Measurements from ENCODE around the gene ADAMTS5. TPM values are rescaled to one million over a fixed set of nuclear protein-coding genes. Genes with fewer than 3 reads are reported as not detected.

The ADAMTS5 gene
- total and polyA plus RNA-seq, 4 experiments from 2014 or later: not detected

GRCh38 chr21:26884436-26884835, 82.5 kb downstream of the ADAMTS5 start:
- H3K27me3 ChIP-seq (ENCODE audit: insufficient read depth, low read length): no peaks in the 10 kb centered on the region
- no peak overlapping the region for H3K4me3 Mint-ChIP-seq
- H3K4me3 ChIP-seq (ENCODE audit: low read length in 2 of 2): no peak overlapping the region
- H3K27me3 Mint-ChIP-seq: peaks cover 0 to 3% of the 10 kb centered on the region in 2 donors
- no peaks in the 10 kb centered on the region for H3K36me3 Mint-ChIP-seq
- ChIA-PET CTCF (ENCODE audit: partially characterized antibody) (no interaction called here), POLR2A (ENCODE audit: partially characterized antibody) (no interaction called here)
- intact Hi-C loops (cut with micrococcal nuclease): no loop called here
- no peak for DNase-seq
- no peaks in the 10 kb centered on the region for H3K9me3 ChIP-seq (ENCODE audit: control insufficient read depth in 1 of 2, low read length in 2 of 2)
- no peak overlapping the region for H3K27ac Mint-ChIP-seq
- no peaks in the 10 kb centered on the region for H3K4me1 Mint-ChIP-seq
- H3K36me3 ChIP-seq (ENCODE audit: insufficient read depth, low read length): no peaks in the 10 kb centered on the region
- H3K9me3 Mint-ChIP-seq: no peaks in the 10 kb centered on the region
- no peaks in the 10 kb centered on the region for H3K4me1 ChIP-seq (ENCODE audit: insufficient read depth, low read length)
- H3K27ac ChIP-seq (ENCODE audit: low read depth, low read length): no peak overlapping the region

DNA sequence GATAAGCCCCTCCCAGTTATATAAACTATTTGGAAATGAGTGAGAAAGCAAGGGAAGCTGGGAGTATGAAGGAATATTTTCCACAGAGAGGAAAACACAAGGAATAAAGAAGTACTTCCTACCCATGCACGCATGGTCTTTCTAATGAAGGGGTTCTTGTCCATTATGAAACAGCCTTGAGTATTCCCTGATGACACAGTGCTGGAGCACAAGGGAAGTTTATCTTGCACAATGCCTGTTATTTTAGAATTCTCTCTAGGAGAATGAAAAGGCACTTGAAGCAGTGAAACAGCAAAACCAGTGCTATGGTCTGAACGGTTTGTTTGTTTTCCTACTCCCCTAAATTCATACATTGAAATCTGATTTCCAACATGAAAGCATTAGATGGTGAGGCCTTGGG, 83.1 kb downstream of the ADAMTS5 start:
- Mint-ChIP-seq H3K9me3 (no peaks in the 10 kb centered on the region), H3K27me3 (peaks cover 0 to 3% of the 10 kb centered on the region in 2 donors), H3K36me3 (no peaks in the 10 kb centered on the region), H3K4me1 (no peaks in the 10 kb centered on the region), H3K4me3 (no peak overlapping the region), H3K27ac (no peak overlapping the region)
- ChIA-PET CTCF (ENCODE audit: partially characterized antibody) (no interaction called here), POLR2A (ENCODE audit: partially characterized antibody) (no interaction called here)
- no peak for DNase-seq
- H3K9me3 ChIP-seq (ENCODE audit: control insufficient read depth in 1 of 2, low read length in 2 of 2): no peaks in the 10 kb centered on the region
- H3K4me1 ChIP-seq (ENCODE audit: insufficient read depth, low read length): no peaks in the 10 kb centered on the region
- no peaks in the 10 kb centered on the region for H3K36me3 ChIP-seq (ENCODE audit: insufficient read depth, low read length)
- H3K27ac ChIP-seq (ENCODE audit: low read depth, low read length): no peak overlapping the region
- intact Hi-C loops (cut with micrococcal nuclease): no loop called here
- no peaks in the 10 kb centered on the region for H3K27me3 ChIP-seq (ENCODE audit: insufficient read depth, low read length)
- no peak overlapping the region for H3K4me3 ChIP-seq (ENCODE audit: low read length in 2 of 2)

- no peak overlapping the region for H3K4me3 Mint-ChIP-seq
- intact Hi-C loops (cut with micrococcal nuclease): no loop called here
- Histone ChIP-seq H3K4me3 (ENCODE audit: low read length in 2 of 2) (no peak overlapping the region), H3K9me3 (ENCODE audit: control insufficient read depth in 1 of 2, low read length in 2 of 2) (no peaks in the 10 kb centered on the region), H3K4me1 (ENCODE audit: insufficient read depth, low read length) (no peaks in the 10 kb centered on the region), H3K27me3 (ENCODE audit: insufficient read depth, low read length) (no peaks in the 10 kb centered on the region), H3K27ac (ENCODE audit: low read depth, low read length) (no peak overlapping the region), H3K36me3 (ENCODE audit: insufficient read depth, low read length) (no peaks in the 10 kb centered on the region)
- peaks cover 0 to 1% (median 0%) of the 10 kb centered on the region in 4 donors for H3K4me1 Mint-ChIP-seq
- no peak for DNase-seq
- H3K27me3 Mint-ChIP-seq: peaks cover 0 to 3% of the 10 kb centered on the region in 2 donors
- H3K9me3 Mint-ChIP-seq: no peaks in the 10 kb centered on the region
- H3K27ac Mint-ChIP-seq: no peak overlapping the region
- CTCF ChIA-PET (ENCODE audit: partially characterized antibody): no interaction called here
- H3K36me3 Mint-ChIP-seq: no peaks in the 10 kb centered on the region
- POLR2A ChIA-PET (ENCODE audit: partially characterized antibody): no interaction called here
Observed at GRCh38 chr21:26881504-26882228, 85.2 kb downstream of the ADAMTS5 start.

- CTCF ChIA-PET (ENCODE audit: partially characterized antibody): no interaction called here
- POLR2A ChIA-PET (ENCODE audit: partially characterized antibody): no interaction called here
- Mint-ChIP-seq H3K36me3 (no peaks in the 10 kb centered on the region), H3K4me1 (peaks cover 0 to 1% (median 0%) of the 10 kb centered on the region in 4 donors), H3K4me3 (no peak overlapping the region), H3K27me3 (peaks cover 0 to 2% of the 10 kb centered on the region in 2 donors), H3K9me3 (peaks cover 0 to 6% (median 2%) of the 10 kb centered on the region in 8 donors), H3K27ac (no peak overlapping the region)
- Histone ChIP-seq H3K27me3 (ENCODE audit: insufficient read depth, low read length) (no peaks in the 10 kb centered on the region), H3K4me1 (ENCODE audit: insufficient read depth, low read length) (no peaks in the 10 kb centered on the region), H3K9me3 (ENCODE audit: control insufficient read depth in 1 of 2, low read length in 2 of 2) (no peaks in the 10 kb centered on the region), H3K36me3 (ENCODE audit: insufficient read depth, low read length) (no peaks in the 10 kb centered on the region), H3K4me3 (ENCODE audit: low read length in 2 of 2) (no peak overlapping the region), H3K27ac (ENCODE audit: low read depth, low read length) (no peak overlapping the region)
- DNase-seq: no peak
- intact Hi-C loops (cut with micrococcal nuclease): no loop called here
Observed at GRCh38 chr21:26877018-26877417, 89.9 kb downstream of the ADAMTS5 start.

DNA sequence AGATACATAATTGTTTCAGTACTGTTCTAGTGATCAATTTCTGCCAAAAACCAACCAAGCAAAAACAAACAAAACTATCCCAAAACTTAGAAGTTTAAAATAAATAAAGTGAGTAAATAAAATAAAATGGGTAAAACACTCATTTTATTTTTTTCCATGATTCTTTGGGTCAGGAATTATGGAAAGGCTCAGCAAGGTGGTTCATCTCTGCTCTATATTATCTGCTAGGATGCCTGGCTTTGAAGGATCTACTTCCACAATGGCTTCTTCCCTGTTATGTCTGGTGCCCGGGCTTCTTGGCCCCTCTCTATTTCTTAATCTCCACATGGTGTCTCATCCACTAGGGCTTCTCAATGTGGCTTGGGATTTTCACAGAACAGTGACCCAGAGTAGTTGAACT, 92.5 kb downstream of the ADAMTS5 start:
- Histone ChIP-seq H3K27ac (ENCODE audit: low read depth, low read length) (no peak overlapping the region), H3K4me1 (ENCODE audit: insufficient read depth, low read length) (no peaks in the 10 kb centered on the region), H3K27me3 (ENCODE audit: insufficient read depth, low read length) (no peaks in the 10 kb centered on the region), H3K4me3 (ENCODE audit: low read length in 2 of 2) (no peak overlapping the region), H3K9me3 (ENCODE audit: control insufficient read depth in 1 of 2, low read length in 2 of 2) (no peaks in the 10 kb centered on the region), H3K36me3 (ENCODE audit: insufficient read depth, low read length) (no peaks in the 10 kb centered on the region)
- peaks cover 0 to 2% of the 10 kb centered on the region in 2 donors for H3K27me3 Mint-ChIP-seq
- H3K9me3 Mint-ChIP-seq: peaks cover 0 to 6% (median 2%) of the 10 kb centered on the region in 8 donors
- no peak overlapping the region for H3K4me3 Mint-ChIP-seq
- no peaks in the 10 kb centered on the region for H3K36me3 Mint-ChIP-seq
- DNase-seq: no peak
- peaks cover 0 to 2% (median under 1%) of the 10 kb centered on the region in 4 donors for H3K4me1 Mint-ChIP-seq
- ChIA-PET CTCF (ENCODE audit: partially characterized antibody) (no interaction called here), POLR2A (ENCODE audit: partially characterized antibody) (no interaction called here)
- intact Hi-C loops (cut with micrococcal nuclease): no loop called here
- H3K27ac Mint-ChIP-seq: no peak overlapping the region

Small RNA genes lying within 50 kb of the gene (microRNA-seq; reads per million reads assigned to microRNA genes)
- not detected for gene MIR4759 (ENCODE audit: borderline microRNAs expressed, borderline number of aligned reads, borderline replicate concordance)

Other genes starting within 250 kb of the ADAMTS5 start
- not detected for gene ADAMTS1, start 121.7 kb downstream of the ADAMTS5 start, total RNA-seq
- gene ADAMTS1, start 121.7 kb downstream of the ADAMTS5 start, polyA plus RNA-seq: under 1 TPM in 1 of 2 donors, not detected in 1; 0.16 TPM